HL-60/S4 treated with retinoic acid at 250 ng/mL for 4 days and 3 days (cell line): ENCODE data around the gene DCTN5.

Experiments
- in situ Hi-C: fragments of 300-500 bp; cut with MboI; formaldehyde crosslinking; loops from 2 replicates; pipeline ENCODE4 v1.7.0; 2022; ENCODE audit warnings: low sequenced_read_pairs

Gene DCTN5

DNA sequence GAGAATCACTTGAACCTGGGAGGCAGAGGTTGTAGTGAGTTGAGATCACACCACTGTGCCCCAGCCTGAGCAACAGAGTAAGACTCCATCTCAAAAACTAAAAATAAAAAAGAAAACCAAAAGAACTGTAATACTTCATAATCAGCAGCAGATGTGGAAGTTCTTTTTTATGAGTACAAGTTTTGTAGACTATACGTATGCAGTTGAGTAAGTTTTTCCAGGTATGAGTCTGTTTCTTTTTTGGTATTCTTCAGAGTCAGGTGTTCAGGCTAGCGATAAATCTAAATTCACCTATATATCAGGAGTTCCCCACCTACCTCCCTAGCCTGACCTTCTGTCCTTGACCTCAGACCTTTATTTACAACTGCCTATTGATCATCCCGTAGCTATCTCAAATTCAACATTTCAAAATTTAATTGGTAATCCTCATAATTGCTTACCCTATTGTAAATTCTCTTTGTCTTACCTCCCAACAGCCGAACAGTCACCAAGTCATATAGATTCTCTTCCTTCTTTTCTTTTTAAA is 10.7 kb downstream of the DCTN5 start:
- in situ Hi-C loops = no loop called here

- in situ Hi-C loops = no loop called here
Observed at GRCh38 chr16:23663918-23664317, 22.7 kb downstream of the DCTN5 start.

- in situ Hi-C loops = no loop called here
Observed at GRCh38 chr16:23666571-23667354, 25.5 kb downstream of the DCTN5 start.

GRCh38 chr16:23667355-23667659 is 26.0 kb downstream of the DCTN5 start:
- in situ Hi-C loops = no loop called here

DNA sequence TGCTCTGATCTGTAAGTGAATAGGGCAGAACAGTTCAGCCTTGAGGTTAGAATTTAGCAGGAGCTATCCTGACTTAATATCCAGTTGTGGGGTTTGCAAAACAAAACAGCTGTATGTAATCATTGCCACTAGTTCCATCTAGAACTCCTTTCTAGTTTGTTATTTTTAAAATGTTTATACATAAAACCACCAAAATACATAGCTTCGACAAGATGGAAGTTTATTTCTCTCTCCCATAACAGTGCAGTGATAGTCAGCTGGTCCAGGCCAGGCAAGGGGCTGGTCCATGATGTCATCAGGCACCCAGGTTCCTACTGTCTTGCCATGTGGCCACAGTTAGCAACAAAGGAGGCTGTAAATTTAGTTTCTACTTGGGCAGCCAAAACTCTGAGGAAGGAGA is 27.0 kb downstream of the DCTN5 start:
- in situ Hi-C loops = no loop called here

DNA sequence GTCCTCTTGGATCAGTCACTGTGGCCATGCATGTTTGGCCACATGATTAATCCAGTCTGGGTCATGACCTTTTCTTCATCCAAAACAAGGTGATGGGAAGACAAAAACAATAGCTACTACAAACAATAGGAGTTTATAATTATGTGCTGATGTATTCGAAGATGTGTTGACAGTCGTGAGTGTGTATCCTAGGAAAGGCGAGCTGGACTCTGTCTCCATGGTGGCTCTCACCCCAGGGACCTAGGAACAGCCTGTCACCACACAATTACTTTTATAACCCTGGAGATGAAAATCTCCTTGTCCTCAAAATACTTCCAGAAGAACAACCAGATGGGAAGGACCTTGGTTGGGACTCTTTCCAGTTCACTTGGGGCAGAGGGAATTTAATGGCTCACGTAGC is 27.6 kb downstream of the DCTN5 start:
- in situ Hi-C loops = no loop called here

DNA sequence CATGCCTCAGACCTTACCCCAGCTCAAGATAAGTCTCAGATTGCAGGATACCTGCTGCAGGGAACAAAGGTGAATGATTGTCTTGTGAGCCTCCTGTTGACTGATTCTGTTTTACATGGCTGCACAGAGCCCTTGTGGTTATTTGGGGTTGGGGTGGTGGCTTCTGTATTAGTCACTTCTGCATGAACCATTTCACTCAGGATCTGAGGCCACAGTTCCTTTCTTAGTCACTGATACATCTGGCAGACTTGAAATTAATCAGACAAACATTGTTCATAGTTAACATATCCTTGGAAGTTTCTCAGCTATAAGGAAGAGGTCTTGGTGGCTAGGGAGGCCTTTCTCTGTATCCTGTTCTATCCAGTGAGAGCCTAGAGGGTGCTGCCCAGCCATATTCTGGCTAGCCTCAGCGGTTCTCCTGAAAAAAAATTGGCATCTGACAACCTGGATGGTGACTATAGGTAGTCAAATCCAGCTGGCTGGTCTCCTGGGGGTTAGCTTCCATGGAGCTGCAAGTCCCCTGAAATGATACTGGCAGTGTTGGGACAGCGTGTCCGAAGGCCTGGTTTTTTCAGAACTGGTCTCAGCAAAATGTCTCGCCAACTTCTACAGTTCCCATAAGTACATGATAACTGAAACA is 29.0 kb downstream of the DCTN5 start:
- in situ Hi-C loops = no loop called here

DNA sequence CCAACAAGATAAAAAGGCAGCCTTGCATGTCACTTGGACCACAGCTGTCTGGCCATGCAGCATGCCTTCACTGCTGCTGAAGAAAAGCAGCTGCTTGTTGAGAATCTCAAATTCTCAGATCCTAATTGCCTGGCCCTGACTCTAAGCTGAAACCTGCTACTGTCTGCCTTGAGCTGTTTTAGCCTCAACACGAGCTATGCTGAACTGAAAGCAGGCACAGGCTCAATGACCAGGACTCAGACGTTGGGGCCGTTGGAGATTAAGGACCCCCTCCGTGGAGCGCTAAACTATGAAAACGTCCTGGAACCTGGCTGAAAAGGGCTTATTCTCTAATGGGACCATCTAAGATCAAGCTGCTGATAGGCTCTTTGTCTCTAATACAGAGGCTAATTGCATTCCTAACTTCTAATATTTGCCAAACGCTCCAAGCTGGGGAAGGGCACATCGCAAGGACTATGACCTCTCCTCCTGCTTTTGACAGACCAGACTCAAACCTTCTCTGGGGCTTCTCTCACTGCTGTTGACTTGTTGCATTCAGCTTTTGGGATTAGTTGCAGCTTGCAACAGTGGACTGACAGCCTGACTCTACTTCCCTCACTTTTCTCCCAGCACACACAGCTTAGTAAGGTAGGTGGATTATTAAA is 32.8 kb downstream of the DCTN5 start:
- in situ Hi-C loops = no loop called here

DNA sequence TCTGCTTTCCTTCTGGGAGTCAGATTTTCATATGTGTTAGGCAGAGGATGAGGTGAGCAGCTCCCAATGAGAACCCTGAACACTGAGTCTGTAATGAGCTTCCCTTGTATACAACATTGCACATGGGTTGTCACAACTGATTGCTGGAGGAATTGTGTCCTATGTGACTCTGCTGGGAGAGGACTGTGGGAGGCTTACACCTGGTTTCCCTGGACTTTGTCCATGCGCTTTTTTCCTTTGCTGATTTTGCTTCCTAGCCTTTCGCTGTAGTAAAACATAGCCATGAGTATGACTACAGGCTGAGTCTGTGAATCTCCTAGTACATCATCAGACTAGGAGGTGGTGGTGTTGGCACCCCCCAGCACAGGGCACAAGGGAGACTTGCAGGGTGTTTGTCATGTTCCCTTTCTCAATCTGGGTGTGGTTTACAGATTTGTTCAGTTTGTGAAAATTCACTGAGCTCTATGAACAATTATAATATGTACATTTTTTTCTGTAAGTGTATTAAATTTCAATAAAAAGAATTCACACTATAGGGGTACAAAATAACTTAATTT is 35.7 kb downstream of the DCTN5 start:
- in situ Hi-C loops = no loop called here

DNA sequence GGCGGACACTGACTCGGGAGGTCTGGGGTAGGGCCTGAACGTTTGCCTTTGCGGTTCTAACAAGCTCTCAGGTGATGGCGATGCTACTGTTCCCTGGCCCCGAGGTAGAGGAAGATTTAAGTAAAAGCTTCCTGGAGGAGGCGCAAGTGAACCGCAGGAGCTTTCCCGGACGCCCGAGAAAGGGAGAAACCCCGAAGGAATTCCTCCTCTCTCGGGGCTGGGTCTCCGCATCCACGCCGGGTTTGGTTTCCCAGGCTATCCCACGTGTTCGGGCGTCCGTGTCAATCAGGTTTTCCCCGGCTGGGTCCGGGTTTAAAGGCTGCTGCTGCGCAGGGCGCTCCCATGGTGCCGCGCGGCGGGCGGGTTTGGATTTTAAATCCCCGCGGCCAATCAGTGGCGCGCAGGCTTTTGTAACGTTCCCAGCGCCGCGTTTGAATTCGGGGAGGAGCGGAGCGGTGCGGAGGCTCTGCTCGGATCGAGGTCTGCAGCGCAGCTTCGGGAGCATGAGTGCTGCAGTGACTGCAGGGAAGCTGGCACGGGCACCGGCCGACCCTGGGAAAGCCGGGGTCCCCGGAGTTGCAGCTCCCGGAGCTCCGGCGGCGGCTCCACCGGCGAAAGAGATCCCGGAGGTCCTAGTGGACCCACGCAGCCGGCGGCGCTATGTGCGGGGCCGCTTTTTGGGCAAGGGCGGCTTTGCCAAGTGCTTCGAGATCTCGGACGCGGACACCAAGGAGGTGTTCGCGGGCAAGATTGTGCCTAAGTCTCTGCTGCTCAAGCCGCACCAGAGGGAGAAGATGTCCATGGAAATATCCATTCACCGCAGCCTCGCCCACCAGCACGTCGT is 37.4 kb downstream of the DCTN5 start, which contains the start of gene PLK1:
Gene PLK1 (plus strand): TSS at position 460 of the 844 bp plus-strand sequence. CDS start 44 bp downstream, at position 504.
- in situ Hi-C loops = no loop called here

DNA sequence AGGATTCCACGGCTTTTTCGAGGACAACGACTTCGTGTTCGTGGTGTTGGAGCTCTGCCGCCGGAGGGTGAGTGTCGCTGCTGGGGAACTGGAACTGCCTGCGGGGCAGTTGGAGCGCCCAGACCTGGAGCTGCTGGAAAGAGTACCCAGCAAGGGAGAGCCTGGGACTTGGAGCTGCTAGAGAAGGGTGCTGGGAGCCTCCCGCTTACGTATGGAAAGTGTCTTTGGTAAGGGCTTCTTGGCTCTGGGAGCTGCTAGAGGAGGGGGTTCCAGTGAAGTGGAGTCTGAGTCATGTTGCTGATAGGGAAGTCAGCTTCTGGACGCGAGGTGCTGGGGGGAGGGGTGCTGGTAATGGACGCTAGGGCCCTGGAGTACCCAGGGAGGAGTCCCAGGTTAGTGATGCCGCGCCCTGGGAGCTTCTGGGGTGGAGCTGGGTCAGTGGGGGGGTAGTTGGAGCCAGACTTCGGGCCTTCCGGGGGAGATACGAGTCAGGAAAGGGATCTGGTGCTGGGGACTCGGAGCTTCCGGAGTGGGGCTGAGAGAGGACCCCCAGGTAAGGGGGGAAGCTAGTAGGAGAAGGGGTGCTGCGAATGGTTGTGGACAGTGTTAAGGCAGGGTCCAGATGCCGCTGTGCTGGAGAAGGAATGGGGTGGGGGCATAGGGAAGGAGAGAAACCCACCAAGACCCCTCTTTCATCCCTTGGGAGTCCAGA is 38.2 kb downstream of the DCTN5 start:
- in situ Hi-C loops = no loop called here

DNA sequence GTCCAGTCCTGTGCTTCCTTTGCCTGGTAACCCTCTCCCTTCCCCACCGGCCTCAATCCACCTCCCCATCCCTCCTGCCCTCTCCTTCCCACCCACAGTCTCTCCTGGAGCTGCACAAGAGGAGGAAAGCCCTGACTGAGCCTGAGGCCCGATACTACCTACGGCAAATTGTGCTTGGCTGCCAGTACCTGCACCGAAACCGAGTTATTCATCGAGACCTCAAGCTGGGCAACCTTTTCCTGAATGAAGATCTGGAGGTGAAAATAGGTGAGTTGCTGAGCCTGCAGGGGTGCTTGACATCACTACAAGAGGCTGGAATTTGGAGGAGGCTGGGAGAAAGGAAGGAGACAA is 38.7 kb downstream of the DCTN5 start:
- in situ Hi-C loops = no loop called here

GRCh38 chr16:23682181-23682580 is 40.9 kb downstream of the DCTN5 start:
- in situ Hi-C loops = no loop called here

- in situ Hi-C loops = no loop called here
Observed at GRCh38 chr16:23683487-23683886, 42.2 kb downstream of the DCTN5 start.

GRCh38 chr16:23687034-23687808 is 46.0 kb downstream of the DCTN5 start:
- in situ Hi-C loops = no loop called here

DNA sequence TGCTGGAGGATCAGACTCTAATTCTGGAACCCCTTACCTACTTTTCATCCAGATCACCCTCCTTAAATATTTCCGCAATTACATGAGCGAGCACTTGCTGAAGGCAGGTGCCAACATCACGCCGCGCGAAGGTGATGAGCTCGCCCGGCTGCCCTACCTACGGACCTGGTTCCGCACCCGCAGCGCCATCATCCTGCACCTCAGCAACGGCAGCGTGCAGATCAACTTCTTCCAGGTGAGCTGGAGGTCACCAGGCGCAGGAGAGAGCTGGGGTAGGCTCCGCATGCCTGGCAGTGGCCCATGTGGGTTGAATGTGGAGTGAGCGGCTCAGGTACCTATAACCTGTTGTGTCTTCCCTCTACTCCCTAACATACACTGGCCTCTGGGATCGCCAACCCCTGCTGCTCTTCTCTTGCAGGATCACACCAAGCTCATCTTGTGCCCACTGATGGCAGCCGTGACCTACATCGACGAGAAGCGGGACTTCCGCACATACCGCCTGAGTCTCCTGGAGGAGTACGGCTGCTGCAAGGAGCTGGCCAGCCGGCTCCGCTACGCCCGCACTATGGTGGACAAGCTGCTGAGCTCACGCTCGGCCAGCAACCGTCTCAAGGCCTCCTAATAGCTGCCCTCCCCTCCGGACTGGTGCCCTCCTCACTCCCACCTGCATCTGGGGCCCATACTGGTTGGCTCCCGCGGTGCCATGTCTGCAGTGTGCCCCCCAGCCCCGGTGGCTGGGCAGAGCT is 48.3 kb downstream of the DCTN5 start:
- in situ Hi-C loops = no loop called here

GRCh38 chr16:23690771-23691482 is 49.7 kb downstream of the DCTN5 start:
- in situ Hi-C loops = no loop called here
